ENCODE results near the gene BAD.
"Not testable (repeated sequence)": the region's sequence is repeated elsewhere in the genome, so short reads cannot be mapped to it uniquely, and the experiment has no call there.

BAD gene

GRCh38 chr11:64314805-64315561 is 30.5 kb upstream of the BAD start:
- DNase-seq (ENCODE audit: low spot score) = no peak

- no peak for DNase-seq (ENCODE audit: low spot score)
Observed at GRCh38 chr11:64314146-64314804, 29.8 kb upstream of the BAD start.

GRCh38 chr11:64313491-64314145 is 29.2 kb upstream of the BAD start:
- DNase-seq (ENCODE audit: low spot score) = no peak

- no peak for DNase-seq (ENCODE audit: low spot score)
Observed at GRCh38 chr11:64312947-64313346, 28.5 kb upstream of the BAD start.

GRCh38 chr11:64307795-64308194 is 23.3 kb upstream of the BAD start:
- DNase-seq (ENCODE audit: low spot score) = not testable (repeated sequence)

- no peak for DNase-seq (ENCODE audit: low spot score)
Observed at GRCh38 chr11:64306876-64307622, 22.6 kb upstream of the BAD start.

GRCh38 chr11:64306563-64306875 is 22.1 kb upstream of the BAD start:
- no peak for DNase-seq (ENCODE audit: low spot score)

- peak; percentile 72 for DNase-seq (ENCODE audit: low spot score)
Observed at GRCh38 chr11:64305691-64306562, 21.5 kb upstream of the BAD start.

- DNase-seq (ENCODE audit: low spot score) = peak; percentile 99
Observed at GRCh38 chr11:64305075-64305690, 20.7 kb upstream of the BAD start, which contains the start of gene ESRRA. ESRRA (plus strand) TSS chr11:64305524; CDS start chr11:64307180, 1,656 bp downstream.

GRCh38 chr11:64304316-64305072 is 20.0 kb upstream of the BAD start:
- DNase-seq (ENCODE audit: low spot score) = peak; percentile 92

- DNase-seq (ENCODE audit: low spot score) = no peak
Observed at GRCh38 chr11:64304032-64304315, 19.5 kb upstream of the BAD start.

GRCh38 chr11:64303109-64304031 is 18.9 kb upstream of the BAD start:
- no peak for DNase-seq (ENCODE audit: low spot score)

- DNase-seq (ENCODE audit: low spot score) = no peak
Observed at GRCh38 chr11:64299847-64300648, 15.6 kb upstream of the BAD start, which contains the start of gene CATSPERZ. CATSPERZ (plus strand) TSS chr11:64300358; CDS start chr11:64300411, 53 bp downstream.

- no peak for DNase-seq (ENCODE audit: low spot score)
Observed at GRCh38 chr11:64298966-64299846, 14.7 kb upstream of the BAD start.

- no peak for DNase-seq (ENCODE audit: low spot score)
Observed at GRCh38 chr11:64297699-64298358, 13.4 kb upstream of the BAD start.

- DNase-seq (ENCODE audit: low spot score) = no peak
Observed at GRCh38 chr11:64296830-64297698, 12.6 kb upstream of the BAD start.

Data from CD4-positive, alpha-beta T cell treated with Interleukin-6 at 100 ng/mL for 8 hours (primary cell).